Measurements from ENCODE around the gene NT5C3B.

The NT5C3B gene

GRCh38 chr17:41814195-41814594 is 21.8 kb downstream of the NT5C3B start:
- Histone ChIP-seq H3K9me3 (replicated peaks in 1 of 11) (no peaks in the 10 kb centered on the region), H3K4me2 (peak overlapping the region in 4 of 11 experiments; percentile 13 to 97 (median 94); a peak in 7 of 22 replicates), H4K20me1 (peaks cover 0 to 16% (median 0%) of the 10 kb centered on the region in 11 experiments; a peak in 6 of 22 replicates), H3K27ac (no peak overlapping the region), H3K9ac (no peak overlapping the region), H3K4me1 (peaks cover 20 to 49% (median 42%) of the 10 kb centered on the region in 10 experiments), H3K4me3 (no peak overlapping the region), H3K36me3 (no peaks in the 10 kb centered on the region), H3K27me3 (peaks cover 0 to 6% (median 0%) of the 10 kb centered on the region in 11 experiments; a peak in 5 of 22 replicates)
- TF ChIP-seq Cebpa-rat (IDR thresholded peaks at IDR 0.05) = no peak

GRCh38 chr17:41813699-41814124 is 22.3 kb downstream of the NT5C3B start:
- Histone ChIP-seq H3K4me2 (peak overlapping the region in 8 of 11 experiments; percentile 93 to 100 (median 97); a peak in 13 of 22 replicates), H3K9me3 (replicated peaks in 1 of 11) (no peaks in the 10 kb centered on the region), H3K4me1 (peaks cover 20 to 49% (median 42%) of the 10 kb centered on the region in 10 experiments), H3K27me3 (peaks cover 0 to 6% (median 0%) of the 10 kb centered on the region in 11 experiments; a peak in 5 of 22 replicates), H4K20me1 (peaks cover 0 to 16% (median 0%) of the 10 kb centered on the region in 11 experiments; a peak in 6 of 22 replicates), H3K4me3 (no peak overlapping the region), H3K27ac (no peak overlapping the region), H3K36me3 (0 out of 22 replicates have a peak, but pooled peaks cover 0 to 3% (median 0%) of the 10 kb centered on the region in 11 experiments), H3K9ac (no peak overlapping the region)
- no peak for TF ChIP-seq Cebpa-rat (IDR thresholded peaks at IDR 0.05)

- H4K20me1 ChIP-seq = peaks cover 0 to 16% (median 0%) of the 10 kb centered on the region in 11 experiments; a peak in 6 of 22 replicates
- H3K27ac ChIP-seq = peak overlapping the region in 3 of 11 experiments; percentile 26 to 70 (median 40); a peak in 2 of 22 replicates
- H3K27me3 ChIP-seq = peaks cover 0 to 6% (median 0%) of the 10 kb centered on the region in 11 experiments; a peak in 5 of 22 replicates
- H3K4me3 ChIP-seq = peak overlapping the region; percentile 63 to 83 (median 71); a peak in 19 of 20 replicates
- peak overlapping the region; percentile 93 to 100 (median 97); a peak in 21 of 22 replicates for H3K4me2 ChIP-seq
- peaks cover 20 to 49% (median 42%) of the 10 kb centered on the region in 10 experiments for H3K4me1 ChIP-seq
- H3K36me3 ChIP-seq = 0 out of 22 replicates have a peak, but pooled peaks cover 0 to 7% (median 0%) of the 10 kb centered on the region in 11 experiments
- no peaks in the 10 kb centered on the region for H3K9me3 ChIP-seq (replicated peaks in 1 of 11)
- no peak for TF ChIP-seq Cebpa-rat (IDR thresholded peaks at IDR 0.05)
- H3K9ac ChIP-seq = peak overlapping the region in 9 of 11 experiments; percentile 22 to 84 (median 79); a peak in 11 of 22 replicates
Observed at GRCh38 chr17:41813152-41813680, 22.8 kb downstream of the NT5C3B start.

- Histone ChIP-seq H3K4me2 (peak within 1 kb of the TSS; percentile 93 to 100 (median 97)), H3K27ac (peak within 1 kb of the TSS; percentile 6 to 77 (median 67); a peak in 18 of 22 replicates), H3K27me3 (peaks cover 0 to 6% (median 0%) of the 10 kb centered on the region in 11 experiments; a peak in 5 of 22 replicates), H3K36me3 (0 out of 22 replicates have a peak, but pooled peaks cover 0 to 7% (median 0%) of the 10 kb centered on the region in 11 experiments), H4K20me1 (peaks cover 0 to 16% (median 0%) of the 10 kb centered on the region in 11 experiments; a peak in 6 of 22 replicates), H3K4me3 (peak within 1 kb of the TSS; percentile 63 to 83 (median 71)), H3K9me3 (replicated peaks in 1 of 11) (no peaks in the 10 kb centered on the region), H3K9ac (peak within 1 kb of the TSS; percentile 67 to 84 (median 79)), H3K4me1 (peaks cover 20 to 49% (median 42%) of the 10 kb centered on the region in 10 experiments)
- TF ChIP-seq Cebpa-rat (IDR thresholded peaks at IDR 0.05) = no peak
Observed at GRCh38 chr17:41812381-41813151, 23.5 kb downstream of the NT5C3B start, which contains the start of gene FKBP10. TSS of gene FKBP10 (plus strand) at chr17:41813004. CDS start at chr17:41813035, 31 bp downstream.

- H3K4me1 ChIP-seq = peaks cover 20 to 49% (median 42%) of the 10 kb centered on the region in 10 experiments
Observed at GRCh38 chr17:41811549-41812380, 24.3 kb downstream of the NT5C3B start, which contains the start of gene P3H4. TSS of gene P3H4 (minus strand) at chr17:41811949. CDS start at chr17:41811915, 34 bp downstream.

GRCh38 chr17:41810659-41811548 is 25.1 kb downstream of the NT5C3B start:
- Histone ChIP-seq H3K27me3 (peaks cover 0 to 6% (median 0%) of the 10 kb centered on the region in 11 experiments; a peak in 5 of 22 replicates), H4K20me1 (peaks cover 0 to 16% (median 0%) of the 10 kb centered on the region in 11 experiments; a peak in 6 of 22 replicates), H3K9ac (peak overlapping the region; percentile 67 to 84 (median 79)), H3K4me3 (peak overlapping the region; percentile 63 to 83 (median 71)), H3K4me2 (peak overlapping the region; percentile 93 to 100 (median 97)), H3K9me3 (replicated peaks in 1 of 11) (no peaks in the 10 kb centered on the region), H3K36me3 (0 out of 22 replicates have a peak, but pooled peaks cover 0 to 12% (median 0%) of the 10 kb centered on the region in 11 experiments), H3K27ac (peak overlapping the region in 10 of 11 experiments; percentile 30 to 77 (median 68); a peak in 19 of 22 replicates), H3K4me1 (peaks cover 20 to 49% (median 42%) of the 10 kb centered on the region in 10 experiments)
- TF ChIP-seq Cebpa-rat (IDR thresholded peaks at IDR 0.05) = no peak

More at GRCh38 chr17:41811549-41812380, 24.3 kb downstream of the NT5C3B start, which contains the start of gene P3H4:
- Histone ChIP-seq H3K4me2 (peak within 1 kb of the TSS; percentile 93 to 100 (median 97)), H3K9ac (peak within 1 kb of the TSS; percentile 67 to 84 (median 79)), H3K27ac (peak within 1 kb of the TSS; percentile 6 to 77 (median 67); a peak in 19 of 22 replicates), H3K27me3 (peaks cover 0 to 6% (median 0%) of the 10 kb centered on the region in 11 experiments; a peak in 5 of 22 replicates), H4K20me1 (peaks cover 0 to 16% (median 0%) of the 10 kb centered on the region in 11 experiments; a peak in 6 of 22 replicates), H3K36me3 (0 out of 22 replicates have a peak, but pooled peaks cover 0 to 7% (median 0%) of the 10 kb centered on the region in 11 experiments), H3K4me3 (peak within 1 kb of the TSS; percentile 63 to 83 (median 71)), H3K9me3 (replicated peaks in 1 of 11) (no peaks in the 10 kb centered on the region)
- no peak for TF ChIP-seq Cebpa-rat (IDR thresholded peaks at IDR 0.05)

All from BLaER1 treated with 17β-estradiol and CSF1 and Interleukin-3, amounts not matched to agents 10 nM and 100 nM (cell line).